GM12892 (cell line): ENCODE results near the gene AKR1E2.
"Not testable (repeated sequence)": the region's sequence is repeated elsewhere in the genome, so short reads cannot be mapped to it uniquely, and the experiment has no call there.

Experiments used
- DNase-seq: peaks from one replicate; pipeline ENCODE4 v3.0.0; 2011; ENCODE audit not compliant: insufficient read length
- FAIRE-seq: peaks from 2 replicates; lab custom pipeline; 2011; peaks lifted over from hg19 to GRCh38; lab: Jason Lieb, UNC
- POLR2A ChIP-seq: IDR thresholded peaks from 2 replicates; pipeline ENCODE4 v1.6.1; 2011; ENCODE audit warnings: low read depth, low read length, control low read depth
- POLR2AphosphoS5 ChIP-seq: IDR thresholded peaks from 2 replicates; pipeline ENCODE4 v1.6.1; 2011; ENCODE audit warnings: low read depth, low read length, control low read depth
- TAF1 ChIP-seq: IDR thresholded peaks from 2 replicates; pipeline ENCODE4 v1.6.1; 2011; ENCODE audit warnings: low read depth, mild to moderate bottlenecking, control low read depth, low read length, borderline replicate concordance

The AKR1E2 gene

GRCh38 chr10:4801405-4801804, 24.6 kb upstream of the AKR1E2 start:
- FAIRE-seq, result no peak
- TF ChIP-seq POLR2AphosphoS5 (no peak), TAF1 (no peak), POLR2A (no peak)
- no peak for DNase-seq

GRCh38 chr10:4802711-4803487, 23.1 kb upstream of the AKR1E2 start:
- DNase-seq (no peak), FAIRE-seq (no peak)
- TF ChIP-seq TAF1 (no peak), POLR2A (no peak), POLR2AphosphoS5 (no peak)

GRCh38 chr10:4803822-4804221, 22.2 kb upstream of the AKR1E2 start:
- no peak for TF ChIP-seq TAF1
- no peak for TF ChIP-seq POLR2AphosphoS5
- DNase-seq (no peak), FAIRE-seq (no peak)

GRCh38 chr10:4804465-4804864, 21.5 kb upstream of the AKR1E2 start:
- FAIRE-seq, result no peak
- DNase-seq, result no peak
- no peak for TF ChIP-seq TAF1
- TF ChIP-seq POLR2AphosphoS5, result no peak
- no peak for TF ChIP-seq POLR2A

- DNase-seq (no peak), FAIRE-seq (no peak)
- no peak for TF ChIP-seq POLR2AphosphoS5
- no peak for TF ChIP-seq POLR2A
- TF ChIP-seq TAF1, result no peak
Measured at GRCh38 chr10:4806534-4806933, 19.5 kb upstream of the AKR1E2 start.

GRCh38 chr10:4807761-4808507, 18.1 kb upstream of the AKR1E2 start:
- FAIRE-seq (no peak), DNase-seq (no peak)
- TF ChIP-seq POLR2AphosphoS5 (no peak), TAF1 (no peak), POLR2A (no peak)

- DNase-seq, result no peak
- no peak for FAIRE-seq
- no peak for TF ChIP-seq POLR2AphosphoS5
- no peak for TF ChIP-seq POLR2A
- TF ChIP-seq TAF1, result no peak
Measured at GRCh38 chr10:4809156-4809555, 16.9 kb upstream of the AKR1E2 start.

GRCh38 chr10:4810092-4810491, 15.9 kb upstream of the AKR1E2 start:
- FAIRE-seq, result no peak
- TF ChIP-seq TAF1, result no peak
- no peak for TF ChIP-seq POLR2AphosphoS5
- TF ChIP-seq POLR2A, result no peak
- no peak for DNase-seq

- DNase-seq (no peak), FAIRE-seq (no peak)
- no peak for TF ChIP-seq POLR2A
- no peak for TF ChIP-seq POLR2AphosphoS5
- no peak for TF ChIP-seq TAF1
Measured at GRCh38 chr10:4812046-4812445, 14.0 kb upstream of the AKR1E2 start.

GRCh38 chr10:4813023-4813422, 13.0 kb upstream of the AKR1E2 start:
- DNase-seq (no peak), FAIRE-seq (no peak)

GRCh38 chr10:4813496-4813895, 12.5 kb upstream of the AKR1E2 start:
- TF ChIP-seq POLR2AphosphoS5, result no peak
- no peak for TF ChIP-seq TAF1
- no peak for TF ChIP-seq POLR2A
- no peak for FAIRE-seq
- no peak for DNase-seq

More at GRCh38 chr10:4813023-4813422, 13.0 kb upstream of the AKR1E2 start:
- TF ChIP-seq POLR2A (no peak), TAF1 (no peak), POLR2AphosphoS5 (no peak)

GRCh38 chr10:4815646-4816180, 10.3 kb upstream of the AKR1E2 start:
- FAIRE-seq, DNase-seq: not testable (repeated sequence)
